Measurements from ENCODE around the gene PDCD7. TPM values are rescaled to one million over a fixed set of nuclear protein-coding genes. Genes with fewer than 3 reads are reported as not detected.

Gene PDCD7
- total RNA-seq, 2 experiments from 2014 or later: 34.6 to 47.3 TPM

DNA sequence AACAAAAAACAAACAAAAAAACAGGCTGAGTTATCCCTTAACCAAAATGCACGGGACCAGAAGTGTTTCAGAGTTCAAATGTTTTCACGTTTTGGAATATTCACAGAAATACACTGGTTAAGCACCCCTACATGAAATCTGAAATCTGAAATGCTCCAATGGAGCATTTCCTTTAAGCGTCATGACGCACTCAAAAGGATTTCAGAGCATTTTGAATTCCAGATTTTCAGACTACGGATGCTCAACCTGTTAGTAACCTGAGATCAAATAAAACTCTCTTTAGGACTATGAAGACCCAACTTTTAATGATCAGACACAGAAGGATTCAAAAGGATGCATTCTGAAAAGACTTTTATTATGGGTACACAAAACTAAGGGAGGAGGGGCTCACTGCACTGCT lies 41.9 kb upstream of the PDCD7 start:
- Histone ChIP-seq H3K79me2 (ENCODE audit: insufficient read depth, low read depth, low read length) (peaks cover 17% of the 10 kb centered on the region; the same call in 1 of the 2 replicates), H3K4me2 (ENCODE audit: low read length) (no peak overlapping the region), H2AFZ (ENCODE audit: low read length) (no peak overlapping the region), H3K27ac (ENCODE audit: low read depth, low read length, poor library complexity, severe bottlenecking) (no peak overlapping the region), H4K20me1 (ENCODE audit: insufficient read depth, low read length) (no peaks in the 10 kb centered on the region), H3K4me3 (ENCODE audit: low read depth, low read length, poor library complexity, severe bottlenecking) (no peak overlapping the region), H3K36me3 (ENCODE audit: insufficient read depth, low read length) (peaks cover 92% of the 10 kb centered on the region), H3K9me3 (ENCODE audit: low read length) (no peaks in the 10 kb centered on the region), H3K4me1 (ENCODE audit: insufficient read depth, low read length, poor library complexity, severe bottlenecking) (no peaks in the 10 kb centered on the region), H3K9me2 (ENCODE audit: insufficient read depth, low read length) (no peaks in the 10 kb centered on the region)
- TF ChIP-seq, protein P1, sequence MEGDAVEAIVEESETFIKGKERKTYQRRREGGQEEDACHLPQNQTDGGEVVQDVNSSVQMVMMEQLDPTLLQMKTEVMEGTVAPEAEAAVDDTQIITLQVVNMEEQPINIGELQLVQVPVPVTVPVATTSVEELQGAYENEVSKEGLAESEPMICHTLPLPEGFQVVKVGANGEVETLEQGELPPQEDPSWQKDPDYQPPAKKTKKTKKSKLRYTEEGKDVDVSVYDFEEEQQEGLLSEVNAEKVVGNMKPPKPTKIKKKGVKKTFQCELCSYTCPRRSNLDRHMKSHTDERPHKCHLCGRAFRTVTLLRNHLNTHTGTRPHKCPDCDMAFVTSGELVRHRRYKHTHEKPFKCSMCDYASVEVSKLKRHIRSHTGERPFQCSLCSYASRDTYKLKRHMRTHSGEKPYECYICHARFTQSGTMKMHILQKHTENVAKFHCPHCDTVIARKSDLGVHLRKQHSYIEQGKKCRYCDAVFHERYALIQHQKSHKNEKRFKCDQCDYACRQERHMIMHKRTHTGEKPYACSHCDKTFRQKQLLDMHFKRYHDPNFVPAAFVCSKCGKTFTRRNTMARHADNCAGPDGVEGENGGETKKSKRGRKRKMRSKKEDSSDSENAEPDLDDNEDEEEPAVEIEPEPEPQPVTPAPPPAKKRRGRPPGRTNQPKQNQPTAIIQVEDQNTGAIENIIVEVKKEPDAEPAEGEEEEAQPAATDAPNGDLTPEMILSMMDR (conservative IDR thresholded peaks at IDR 0.05; ENCODE audit: low read length): no peak
- no peak for TF ChIP-seq EZH2phosphoT487 (IDR thresholded peaks at IDR 0.05; ENCODE audit: borderline replicate concordance, low read depth, low read length)
- POLR2A ChIA-PET: no interaction called here
- intact Hi-C loops (cut with micrococcal nuclease; ENCODE audit: unreplicated experiment): no loop called here
- CTCF ChIA-PET (ENCODE audit: unreplicated experiment): no interaction called here
- DNase-seq (ENCODE audit: low spot score): no peak
- no TSS peak for BruUV-seq (replicated peaks)

DNA sequence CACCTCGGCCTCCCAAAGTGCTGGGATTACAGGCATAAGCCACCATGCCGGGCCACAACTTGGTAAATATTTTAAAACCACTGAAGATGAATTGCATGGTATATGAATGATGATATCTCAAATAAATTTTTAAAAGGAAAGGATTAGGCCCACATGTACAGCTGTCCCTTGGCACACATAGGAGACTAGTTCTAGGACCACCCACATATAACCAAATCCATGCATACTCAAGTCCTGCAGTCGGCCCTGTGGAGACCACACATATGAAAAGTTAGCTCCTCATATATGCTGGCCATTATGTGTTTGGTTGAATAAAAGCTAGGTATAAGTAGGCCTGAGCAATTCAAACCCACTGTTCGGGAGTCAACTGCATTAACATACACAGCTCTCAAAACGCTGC lies 40.9 kb upstream of the PDCD7 start:
- Histone ChIP-seq H3K4me2 (ENCODE audit: low read length) (no peak overlapping the region), H4K20me1 (ENCODE audit: insufficient read depth, low read length) (no peaks in the 10 kb centered on the region), H3K79me2 (ENCODE audit: insufficient read depth, low read depth, low read length) (peaks cover 7% of the 10 kb centered on the region; the same call in 1 of the 2 replicates), H3K27ac (ENCODE audit: low read depth, low read length, poor library complexity, severe bottlenecking) (no peak overlapping the region), H3K9me2 (ENCODE audit: insufficient read depth, low read length) (no peaks in the 10 kb centered on the region), H3K4me3 (ENCODE audit: low read depth, low read length, poor library complexity, severe bottlenecking) (no peak overlapping the region), H2AFZ (ENCODE audit: low read length) (no peak overlapping the region), H3K9me3 (ENCODE audit: low read length) (no peaks in the 10 kb centered on the region), H3K36me3 (ENCODE audit: insufficient read depth, low read length) (peaks cover 92% of the 10 kb centered on the region), H3K4me1 (ENCODE audit: insufficient read depth, low read length, poor library complexity, severe bottlenecking) (no peaks in the 10 kb centered on the region)
- no TSS peak for BruUV-seq (replicated peaks)
- DNase-seq (ENCODE audit: low spot score): no peak
- POLR2A ChIA-PET: interaction anchor here (0.6 to 0.7 kb wide), 2 partner anchors 11 kb away, joined by 3 read pairs; partner anchors contain the start of gene CLPX
- TF ChIP-seq, protein P1 (conservative IDR thresholded peaks at IDR 0.05; ENCODE audit: low read length): no peak
- no peak for TF ChIP-seq EZH2phosphoT487 (IDR thresholded peaks at IDR 0.05; ENCODE audit: borderline replicate concordance, low read depth, low read length)
- CTCF ChIA-PET (ENCODE audit: unreplicated experiment): no interaction called here
- intact Hi-C loops (cut with micrococcal nuclease; ENCODE audit: unreplicated experiment): no loop called here

DNA sequence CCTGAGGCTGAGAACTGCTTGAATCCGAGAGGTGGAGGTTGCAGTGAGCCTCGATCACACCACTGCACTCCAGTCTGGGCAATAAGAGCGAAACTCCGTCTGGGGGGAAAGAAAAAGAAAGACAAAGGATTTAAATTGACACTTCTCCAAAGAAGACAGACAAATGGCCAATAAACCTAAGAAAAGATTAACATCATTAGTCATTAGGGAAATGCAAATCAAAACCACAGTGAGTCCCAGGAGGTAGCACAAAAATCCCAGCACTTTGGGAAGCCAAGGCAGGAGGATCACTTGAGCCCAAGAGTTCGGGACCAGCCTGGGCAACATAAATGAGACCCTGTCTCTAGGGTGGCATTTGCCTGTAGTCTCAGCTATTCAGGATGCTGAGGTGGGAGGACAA lies 38.9 kb upstream of the PDCD7 start:
- intact Hi-C loops (cut with micrococcal nuclease; ENCODE audit: unreplicated experiment): no loop called here
- DNase-seq (ENCODE audit: low spot score): no peak
- POLR2A ChIA-PET: interaction anchor here (0.7 kb wide), 1 partner anchor 33 kb away, joined by 7 read pairs; no protein-coding TSS in a partner anchor
- no TSS peak for BruUV-seq (replicated peaks)
- no peaks in the 10 kb centered on the region for H3K9me2 ChIP-seq (ENCODE audit: insufficient read depth, low read length)
- H3K4me3 ChIP-seq (ENCODE audit: low read depth, low read length, poor library complexity, severe bottlenecking): no peak overlapping the region
- no peak overlapping the region for H2AFZ ChIP-seq (ENCODE audit: low read length)
- H3K36me3 ChIP-seq (ENCODE audit: insufficient read depth, low read length): peaks cover 82% of the 10 kb centered on the region
- no peaks in the 10 kb centered on the region for H4K20me1 ChIP-seq (ENCODE audit: insufficient read depth, low read length)
- H3K9me3 ChIP-seq (ENCODE audit: low read length): no peaks in the 10 kb centered on the region
- CTCF ChIA-PET (ENCODE audit: unreplicated experiment): no interaction called here
- H3K79me2 ChIP-seq (ENCODE audit: insufficient read depth, low read depth, low read length): no peaks in the 10 kb centered on the region
- H3K4me1 ChIP-seq (ENCODE audit: insufficient read depth, low read length, poor library complexity, severe bottlenecking): no peaks in the 10 kb centered on the region
- H3K4me2 ChIP-seq (ENCODE audit: low read length): no peak overlapping the region
- H3K27ac ChIP-seq (ENCODE audit: low read depth, low read length, poor library complexity, severe bottlenecking): no peak overlapping the region
- TF ChIP-seq, protein P1 (conservative IDR thresholded peaks at IDR 0.05; ENCODE audit: low read length): no peak
